Left lobe of liver (tissue), 2 donors: ENCODE results near the gene TMEM117. TPM values are rescaled to one million over a fixed set of nuclear protein-coding genes. Genes with fewer than 3 reads are reported as not detected.
"Not testable (repeated sequence)": the region's sequence is repeated elsewhere in the genome, so short reads cannot be mapped to it uniquely, and the experiment has no call there.

Experiments
- ATAC-seq: fragments of 200-7000 bp; cut with Tn5 transposase; one replicate; pipeline ENCODE4 v1.9.1; 2020; ENCODE audit warnings: mild to moderate bottlenecking, moderate library complexity
- DNase-seq: peaks from one replicate; pipeline ENCODE4 v3.0.0-alpha.2; 2020; ENCODE audit warnings: low spot score
- total RNA-seq: library from RNA; stranded (reverse); gene quantifications from one replicate; pipeline ENCODE4 v1.2.1, GENCODE V29; 2021
- donor health status: DM: no; HTN: no; CAD: no; lungs with moderate emphysema.
- donor health status: DM: no; HTN: yes; CAD: no.

The TMEM117 gene
- total RNA-seq, 1 donor from 2014 or later = 2.8 TPM

DNA sequence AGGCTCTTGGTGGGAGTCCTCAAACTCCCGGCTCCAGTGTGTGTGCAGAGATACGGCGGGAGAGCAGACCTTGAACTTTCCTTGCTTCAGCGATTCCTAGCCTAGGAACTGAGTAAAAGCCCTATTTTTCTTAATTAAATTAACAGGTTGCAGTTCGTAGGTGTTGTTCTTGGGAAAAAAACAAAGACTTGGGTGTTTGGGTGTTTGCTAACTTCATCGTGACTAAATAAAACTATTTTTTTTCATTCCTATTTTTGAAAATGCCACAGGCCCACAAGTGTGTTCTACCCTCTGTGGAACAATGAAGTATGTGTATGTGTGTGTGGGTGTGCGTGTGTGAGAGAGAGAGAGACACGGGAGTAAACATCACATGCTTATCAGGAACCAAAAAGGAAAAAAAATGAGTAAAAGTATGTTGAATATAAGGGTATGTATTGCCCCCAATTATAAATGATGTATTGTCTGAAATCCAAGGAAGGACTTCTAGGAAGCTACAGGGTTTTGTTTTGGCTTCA lies 651 bp downstream of the TMEM117 start:
- peak; percentile 41 for ATAC-seq
- DNase-seq = no peak

DNA sequence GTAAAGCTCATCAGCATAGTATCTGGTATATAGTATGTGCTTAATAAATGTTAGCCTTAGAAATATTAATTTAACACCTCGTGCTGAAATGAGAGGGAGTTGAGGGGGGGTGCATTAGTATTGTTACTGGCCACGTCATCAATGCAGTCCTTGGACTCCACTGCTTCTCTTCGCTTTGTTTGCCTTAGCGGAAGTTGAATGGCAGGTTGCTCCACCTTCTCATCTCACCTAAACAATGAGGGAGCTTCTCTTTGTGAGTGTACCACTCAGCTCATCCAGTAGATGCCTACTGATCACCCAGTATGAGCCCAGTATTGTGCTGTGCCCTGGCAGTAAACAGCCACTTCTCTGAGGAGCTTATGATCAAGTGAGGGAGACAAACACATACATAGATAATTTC lies 4.5 kb downstream of the TMEM117 start:
- DNase-seq (no peak), ATAC-seq (no peak)

DNA sequence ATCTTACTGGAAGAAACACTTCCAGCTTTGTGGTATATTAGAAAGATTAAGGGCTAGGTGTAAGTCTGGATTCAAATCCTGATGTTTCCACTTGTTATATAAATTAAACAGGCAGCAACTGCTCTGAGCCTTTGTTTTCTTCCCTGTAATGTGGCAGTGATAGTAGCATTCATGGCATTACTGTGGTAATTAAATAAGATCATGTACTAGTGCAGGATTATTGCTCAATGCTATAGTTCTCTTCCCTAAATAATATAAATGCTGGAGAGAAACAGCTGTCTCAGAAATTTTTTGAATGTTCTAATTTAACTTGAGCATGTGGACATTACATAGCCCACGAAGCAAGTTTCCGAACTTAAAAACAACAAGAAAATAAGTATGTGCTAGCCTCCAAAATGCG lies 5.4 kb downstream of the TMEM117 start:
- DNase-seq = no peak

DNA sequence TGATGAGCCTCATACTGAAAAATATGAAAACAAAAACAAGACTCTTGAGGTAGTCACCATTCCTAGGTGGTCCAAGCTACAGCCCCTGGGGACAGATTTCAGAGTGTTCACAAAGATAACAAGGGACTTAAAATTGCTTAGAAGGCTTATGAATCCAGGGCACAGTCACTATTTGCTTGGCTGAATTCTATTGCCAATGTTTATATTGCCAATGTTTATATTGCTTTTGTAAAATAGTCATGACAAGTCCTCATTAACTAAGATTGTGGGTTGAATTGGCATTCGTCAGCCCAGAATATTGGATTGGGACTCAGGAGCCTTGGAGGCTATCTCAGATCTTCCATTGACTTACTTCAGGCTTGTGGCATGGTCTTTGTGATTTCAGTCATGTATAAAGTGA lies 6.4 kb downstream of the TMEM117 start:
- no peak for ATAC-seq

More for the DNA sequence above, 5.4 kb downstream of the TMEM117 start:
- ATAC-seq = no peak

DNA sequence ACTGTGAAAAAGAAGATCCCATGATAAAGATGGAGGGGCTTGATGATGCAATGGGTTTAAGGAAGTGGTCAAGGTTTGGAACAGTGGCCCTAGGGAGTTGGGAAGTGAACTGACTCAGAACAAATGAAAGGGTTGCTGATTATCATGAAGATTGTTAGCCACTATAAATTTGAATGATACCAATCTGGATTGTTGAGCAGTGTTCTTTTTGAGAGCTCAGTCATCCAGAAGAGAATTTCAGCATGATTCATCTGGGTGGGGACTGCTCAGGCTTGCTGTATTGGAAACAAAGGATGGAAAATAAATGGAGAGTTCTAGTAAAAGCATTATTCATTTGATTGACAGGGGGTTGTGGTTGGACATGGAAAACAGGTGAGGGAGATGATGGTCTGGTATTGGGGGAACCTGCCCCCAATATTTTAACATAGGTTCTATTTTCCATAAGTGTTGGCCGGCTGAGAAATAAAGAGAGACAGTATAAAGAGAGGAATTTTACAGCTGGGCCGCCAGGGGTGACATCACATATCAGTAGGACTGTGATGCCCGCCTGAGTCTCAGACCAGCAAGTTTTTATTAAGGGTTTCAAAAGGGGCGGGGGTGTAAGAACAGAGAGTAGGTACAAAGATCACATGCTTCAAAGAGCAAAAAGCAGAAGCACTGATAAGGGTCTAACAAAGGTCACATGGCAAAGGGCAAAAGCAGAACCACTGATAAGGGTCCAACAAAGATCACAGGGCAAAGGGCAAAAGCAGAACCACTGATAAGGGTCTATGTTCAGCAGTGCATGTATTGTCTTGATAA lies 11.7 kb downstream of the TMEM117 start:
- not testable (repeated sequence) for ATAC-seq, DNase-seq

More for the DNA sequence above, 6.4 kb downstream of the TMEM117 start:
- DNase-seq = no peak

DNA sequence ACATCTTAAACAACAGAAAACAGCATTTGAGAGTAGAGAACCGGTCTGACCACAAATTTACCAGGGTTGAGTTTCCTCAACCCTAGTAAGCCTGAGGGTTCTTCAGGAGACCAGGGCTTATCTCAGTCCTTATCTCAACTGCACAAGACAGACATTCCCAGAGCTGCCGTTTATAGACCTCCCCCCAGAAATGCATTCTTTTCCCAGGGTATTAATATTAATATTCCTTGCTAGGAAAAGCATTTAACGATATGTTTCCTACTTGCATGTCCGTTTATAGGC lies 12.3 kb downstream of the TMEM117 start:
- DNase-seq = no peak
- no peak for ATAC-seq

DNA sequence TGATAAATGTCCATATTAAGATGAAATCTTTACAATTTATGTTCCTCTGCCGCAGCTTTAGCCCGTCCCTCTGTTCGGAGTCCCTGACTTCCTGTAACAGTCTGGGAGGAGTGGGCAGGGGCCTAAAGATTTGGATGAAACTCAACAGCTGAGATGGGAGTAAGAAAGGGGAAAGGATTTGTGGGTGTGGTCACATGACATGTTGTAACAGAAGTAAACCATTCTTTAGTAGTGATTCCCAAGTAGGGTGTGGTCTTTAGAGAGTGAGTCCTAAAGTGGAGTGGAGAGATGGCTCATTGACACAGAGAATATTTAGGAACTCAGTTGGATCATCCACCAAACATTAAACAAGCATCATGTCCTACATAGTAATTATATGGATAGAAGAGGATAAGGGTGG lies 12.9 kb downstream of the TMEM117 start:
- ATAC-seq (no peak), DNase-seq (no peak)

DNA sequence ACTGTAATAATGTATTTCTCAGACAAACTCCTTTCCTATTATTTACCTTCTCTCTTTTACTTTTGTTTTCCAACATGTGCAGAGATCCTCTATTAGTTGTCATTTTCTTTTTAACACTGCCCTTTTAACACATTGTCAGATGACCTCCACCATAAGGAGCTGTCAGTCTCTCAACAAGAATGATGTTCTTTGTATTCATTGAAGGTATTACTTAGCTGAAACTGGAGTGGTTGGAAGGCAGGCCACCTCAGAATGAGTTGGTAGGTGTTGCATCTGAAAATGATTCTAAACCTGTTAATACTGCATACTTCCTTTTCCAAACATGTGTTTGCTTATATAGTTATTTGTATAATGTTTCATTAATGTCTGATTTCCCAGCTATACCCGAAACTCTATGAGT lies 16.9 kb downstream of the TMEM117 start:
- DNase-seq (no peak), ATAC-seq (no peak)

DNA sequence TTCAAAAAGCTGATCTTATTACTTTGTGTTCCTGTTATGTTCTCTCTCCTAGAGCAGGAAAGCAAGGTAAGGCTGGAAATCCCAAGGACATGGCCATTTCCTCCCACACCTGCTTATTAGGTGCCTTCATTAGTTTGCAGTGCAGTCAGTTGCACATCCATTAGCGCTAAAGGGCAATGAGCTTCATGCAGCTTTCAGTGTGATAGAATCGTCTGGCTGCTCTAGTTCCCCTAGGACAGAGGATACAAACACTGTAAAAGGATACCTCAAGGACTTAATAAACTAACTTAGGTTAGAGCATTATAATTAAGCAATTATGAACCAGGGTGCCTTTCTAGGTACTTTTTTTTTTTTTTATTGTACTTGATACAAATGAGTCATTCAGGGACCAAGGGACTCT lies 21.1 kb downstream of the TMEM117 start:
- ATAC-seq (no peak), DNase-seq (no peak)

DNA sequence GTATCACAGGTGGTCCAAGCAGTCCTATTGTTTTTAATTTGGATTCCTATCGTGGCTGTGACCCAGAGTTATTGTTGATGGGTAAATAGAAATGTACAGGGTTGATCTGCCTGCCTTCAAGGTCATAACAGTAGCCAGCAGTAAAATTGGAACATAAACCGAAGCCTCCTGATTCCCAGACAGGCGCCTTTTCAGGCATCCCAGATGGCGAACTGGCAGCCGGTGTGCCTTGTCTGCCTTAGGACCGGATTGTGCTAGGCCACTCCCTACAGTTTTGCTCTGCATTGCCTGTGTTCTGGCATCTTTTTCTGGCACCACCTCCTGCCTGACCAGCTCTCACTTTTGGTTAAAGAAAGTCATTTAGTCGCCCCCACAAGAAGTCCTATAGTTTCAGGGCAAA lies 22.2 kb downstream of the TMEM117 start:
- DNase-seq (no peak), ATAC-seq (no peak)

DNA sequence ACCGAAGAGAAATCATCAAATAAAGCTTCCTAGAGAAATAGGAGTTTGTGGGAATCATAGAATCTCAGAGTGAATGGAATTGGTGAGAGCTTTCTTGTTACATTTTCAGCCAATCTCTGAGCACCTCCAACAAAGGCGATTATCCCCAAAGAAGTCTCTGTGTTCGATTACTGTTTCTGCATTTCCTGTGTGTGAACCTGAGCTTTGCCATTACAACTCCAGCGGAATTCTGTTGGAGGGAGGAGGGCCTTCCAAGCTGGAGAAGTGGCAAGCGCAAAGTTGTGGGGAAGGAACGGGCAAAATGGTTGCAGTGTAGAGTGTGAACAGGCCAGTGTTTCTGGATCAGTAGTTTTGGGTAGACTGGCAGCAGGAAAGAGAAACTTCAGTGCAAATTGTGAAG lies 23.1 kb downstream of the TMEM117 start:
- no peak for ATAC-seq
- DNase-seq = no peak

DNA sequence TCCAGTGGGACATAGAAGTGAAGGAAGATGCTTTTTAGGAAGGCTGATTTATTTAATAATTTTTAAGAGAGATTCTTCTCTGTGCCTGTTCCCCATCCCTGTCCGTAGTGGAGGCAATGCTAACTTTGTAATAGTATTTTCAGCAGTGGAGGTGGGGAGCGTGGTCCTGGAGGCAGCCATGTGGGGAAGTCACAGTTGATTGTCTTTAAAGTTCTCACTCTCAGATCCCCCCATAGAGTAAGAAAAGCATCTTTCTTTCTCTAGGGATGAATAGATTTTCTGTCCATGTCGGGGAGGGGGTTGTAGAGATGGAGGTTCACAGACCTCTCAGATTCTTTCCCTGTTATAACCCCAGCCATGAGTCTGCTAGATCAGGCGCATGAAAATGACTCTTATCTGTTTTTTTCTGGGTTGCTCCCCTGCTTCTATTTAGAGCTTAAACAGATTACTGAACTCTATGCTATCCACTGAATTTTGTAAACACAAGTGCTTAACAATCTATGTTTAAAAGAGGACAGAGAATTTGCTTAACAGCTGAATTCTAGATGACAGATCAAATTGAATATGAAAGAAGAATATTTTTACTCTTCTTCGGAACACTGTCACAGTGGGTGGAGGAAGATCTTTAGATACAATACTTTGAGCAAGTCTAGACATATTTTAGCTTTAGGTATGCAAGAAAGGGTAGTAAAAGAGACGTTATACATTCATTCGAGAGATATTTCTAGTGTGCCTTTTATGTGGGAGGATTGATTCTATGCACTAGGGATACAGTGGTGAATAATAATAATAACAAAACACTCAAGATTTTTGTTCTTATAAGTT lies 25.3 kb downstream of the TMEM117 start:
- DNase-seq (no peak), ATAC-seq (no peak)

DNA sequence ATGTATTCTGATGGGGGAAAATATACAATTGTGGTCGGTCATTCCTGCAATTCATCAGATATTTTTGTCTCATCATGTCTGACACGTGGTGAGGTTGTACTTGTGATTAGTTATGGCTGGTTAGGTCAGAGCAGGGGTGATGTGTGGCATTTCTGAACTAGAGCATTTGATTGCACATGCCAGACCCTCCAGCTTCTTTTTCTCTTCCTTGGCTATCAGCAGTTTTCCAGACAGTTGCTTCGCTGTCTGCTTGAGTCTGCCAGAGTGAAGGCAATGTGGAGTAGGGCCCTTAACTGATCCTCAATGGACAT lies 25.9 kb downstream of the TMEM117 start:
- ATAC-seq (no peak), DNase-seq (no peak)

DNA sequence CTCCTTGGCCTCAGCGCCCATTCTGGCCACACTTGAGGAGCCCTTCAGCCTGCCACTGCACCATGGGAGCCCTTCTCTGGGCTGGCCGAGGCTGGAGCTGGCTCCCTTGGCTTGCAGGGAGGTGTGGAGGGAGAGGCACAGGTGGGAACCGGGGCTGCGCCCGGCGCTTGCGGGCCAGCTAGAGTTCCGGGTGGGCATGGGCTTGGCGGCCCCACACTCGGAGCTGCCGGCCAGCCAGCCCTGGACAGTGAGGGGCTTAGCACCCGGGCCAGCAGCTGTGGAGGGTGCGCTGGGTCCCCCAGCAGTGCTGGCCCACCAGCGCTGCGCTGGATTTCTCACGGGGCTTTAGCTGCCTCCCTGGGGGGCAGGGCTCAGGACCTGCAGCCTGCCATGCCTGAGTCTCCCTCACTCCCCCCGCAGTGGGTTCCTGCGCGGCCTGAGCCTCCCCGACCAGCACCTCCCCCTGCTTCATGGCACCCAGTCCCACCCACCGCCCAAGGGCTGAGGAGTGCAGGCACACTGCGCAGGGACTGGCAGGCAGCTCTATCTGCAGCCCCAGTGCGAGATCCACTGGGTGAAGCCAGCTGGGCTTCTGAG lies 28.0 kb downstream of the TMEM117 start:
- DNase-seq = no peak
- no peak for ATAC-seq

DNA sequence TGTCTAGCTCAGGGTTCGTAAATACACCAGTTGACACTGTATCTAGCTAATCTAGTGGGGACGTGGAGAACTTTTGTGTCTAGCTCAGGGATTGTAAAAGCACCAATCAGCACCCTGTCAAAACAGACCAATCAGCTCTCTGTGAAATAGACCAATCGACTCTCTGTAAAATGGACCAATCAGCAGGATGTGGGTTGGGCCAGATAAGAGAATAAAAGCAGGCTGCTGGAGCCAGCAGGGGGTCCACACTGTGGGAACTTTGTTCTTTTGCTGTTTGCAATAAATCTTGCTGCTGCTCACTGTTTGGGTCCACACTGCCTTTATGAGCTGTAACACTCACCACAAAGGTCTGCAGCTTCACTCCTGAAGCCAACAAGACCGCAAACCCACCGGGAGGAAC lies 28.7 kb downstream of the TMEM117 start:
- not testable (repeated sequence) for ATAC-seq, DNase-seq

DNA sequence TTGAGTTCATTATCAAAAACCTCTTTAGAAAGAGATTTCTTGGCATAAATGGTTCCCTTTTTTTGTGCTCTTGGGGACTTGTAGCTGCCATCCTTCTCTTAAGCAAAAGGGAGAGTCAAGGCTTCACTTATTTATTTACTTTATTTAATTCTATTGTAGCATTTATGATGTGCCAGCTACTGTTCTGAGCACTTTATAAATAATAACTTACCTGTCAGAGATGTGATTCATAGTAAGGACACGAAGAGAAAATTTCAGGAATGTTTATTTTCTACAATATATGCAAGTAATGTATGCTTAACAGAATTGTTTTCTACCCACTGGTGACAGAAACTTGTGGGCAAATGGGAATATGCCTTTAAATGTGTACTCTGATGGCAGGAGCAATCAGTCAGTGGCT lies 33.3 kb downstream of the TMEM117 start:
- DNase-seq (no peak), ATAC-seq (no peak)

DNA sequence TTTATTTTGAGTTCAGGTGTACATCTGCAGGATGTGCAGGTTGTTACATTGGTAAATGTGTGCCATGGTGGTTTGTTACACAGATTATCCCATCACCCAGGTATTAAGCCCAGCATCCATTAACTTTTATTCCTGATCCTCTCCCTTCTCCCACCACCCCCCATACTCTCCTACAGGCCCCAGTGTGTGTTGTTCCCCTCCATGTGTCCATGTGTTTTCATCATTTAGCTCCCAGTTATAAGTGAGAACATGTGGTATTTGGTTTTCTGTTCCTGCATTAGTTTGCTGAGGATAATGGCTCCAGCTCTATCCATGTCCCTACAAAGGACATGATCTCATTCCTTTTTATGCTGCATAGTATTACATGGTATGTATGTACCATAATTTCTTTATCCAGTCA lies 33.9 kb downstream of the TMEM117 start:
- not testable (repeated sequence) for ATAC-seq

DNA sequence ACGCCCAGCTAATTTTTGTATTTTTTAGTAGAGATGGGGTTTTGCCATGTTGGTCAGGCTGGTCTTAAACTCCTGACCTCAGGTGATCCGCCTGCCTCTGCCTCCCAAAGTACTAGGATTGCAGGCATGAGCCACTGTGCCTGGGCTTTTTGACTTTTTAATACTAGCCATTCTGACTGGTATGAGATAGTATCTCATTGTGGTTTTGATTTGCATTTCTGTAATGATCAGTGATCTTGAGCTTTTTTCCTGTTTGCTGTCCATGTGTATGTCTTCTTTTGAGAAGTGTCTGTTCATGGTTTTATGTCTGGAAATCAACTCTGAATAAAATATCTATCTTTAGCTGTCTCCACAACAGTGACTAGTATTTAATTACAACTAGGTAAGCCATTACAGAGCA lies 35.4 kb downstream of the TMEM117 start:
- not testable (repeated sequence) for ATAC-seq, DNase-seq

More for the DNA sequence above, 33.9 kb downstream of the TMEM117 start:
- not testable (repeated sequence) for DNase-seq

DNA sequence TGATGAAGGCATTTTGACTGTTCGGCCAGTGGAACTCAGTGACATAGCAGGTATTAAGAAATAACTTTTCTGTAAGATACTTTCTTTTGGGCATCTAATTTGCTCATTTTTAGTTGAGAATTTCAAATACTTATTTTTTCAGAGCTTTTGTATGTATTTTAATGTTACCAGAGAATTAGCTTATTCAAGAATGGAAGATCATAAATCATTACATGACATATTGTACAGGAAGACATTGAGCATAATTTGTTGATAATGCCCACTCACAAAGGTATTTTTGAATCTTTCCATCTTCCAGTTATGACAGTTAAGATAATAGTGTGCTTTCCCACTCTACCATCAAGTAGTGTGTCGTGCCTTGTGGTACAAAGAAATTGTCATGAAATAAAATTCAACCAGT lies 36.5 kb downstream of the TMEM117 start:
- ATAC-seq (no peak), DNase-seq (no peak)

DNA sequence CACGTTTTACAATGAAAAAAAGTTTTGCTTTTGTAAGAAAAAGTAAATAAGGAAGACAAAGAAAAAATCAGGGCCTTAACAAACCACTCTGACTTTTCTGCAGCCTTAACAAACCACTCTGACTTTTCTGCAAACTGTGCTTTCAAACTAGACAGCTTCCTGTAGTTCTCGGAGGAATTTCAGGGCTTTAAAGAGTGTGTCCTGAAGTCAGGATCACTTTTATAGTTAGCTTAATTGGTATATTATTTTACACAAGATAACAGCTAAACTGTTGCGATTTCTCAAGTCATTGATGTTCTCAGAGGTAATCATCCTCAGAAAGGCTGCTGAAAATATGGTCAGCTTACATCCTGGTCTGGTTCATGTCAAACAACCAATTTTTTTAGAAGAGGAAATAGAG lies 42.2 kb downstream of the TMEM117 start:
- ATAC-seq = no peak

DNA sequence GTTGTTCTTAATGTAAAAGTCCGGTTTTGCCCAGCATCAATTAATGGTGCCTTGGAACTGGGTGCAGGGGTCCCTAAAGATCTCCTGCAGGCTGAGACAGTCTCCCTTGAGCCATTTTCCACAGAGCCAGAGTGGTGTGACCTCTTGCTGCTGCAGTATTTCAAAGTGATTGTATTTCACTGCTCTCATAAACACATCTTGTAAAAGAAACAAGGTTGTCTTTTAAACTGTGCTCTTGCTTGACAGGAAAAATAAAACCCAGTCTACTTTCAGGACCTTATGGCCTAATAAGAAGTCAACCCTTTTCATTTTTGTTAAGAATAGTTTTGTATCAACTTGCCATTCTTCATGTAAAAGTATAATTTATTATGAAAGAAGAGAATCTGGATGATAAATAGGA lies 44.7 kb downstream of the TMEM117 start:
- ATAC-seq = no peak
- no peak for DNase-seq

More for the DNA sequence above, 42.2 kb downstream of the TMEM117 start:
- DNase-seq = no peak
